Measurements from ENCODE around the gene FOXN3.

- TF ChIP-seq CTCF (conservative IDR thresholded peaks at IDR 0.05; ENCODE audit: low read depth in 2 of 2), result no peak
- TF ChIP-seq JUNB (IDR thresholded peaks at IDR 0.05; ENCODE audit: unreplicated experiment), result no peak
- no peak for TF ChIP-seq POLR2AphosphoS5 (IDR thresholded peaks at IDR 0.05; ENCODE audit: low read depth)
- TF ChIP-seq EZH2 (IDR thresholded peaks at IDR 0.05; ENCODE audit: low read depth, unreplicated experiment), result no peak
- no peak for TF ChIP-seq EZH2phosphoT487 (IDR thresholded peaks at IDR 0.05; ENCODE audit: unreplicated experiment)
- no peak for TF ChIP-seq NANOG (IDR thresholded peaks at IDR 0.05; ENCODE audit: borderline replicate concordance)
- no peak for TF ChIP-seq REST (IDR thresholded peaks at IDR 0.05; ENCODE audit: unreplicated experiment)
- TF ChIP-seq ZNF331 (CRISPR knock-in tag; IDR thresholded peaks at IDR 0.05; ENCODE audit: low read depth), result no peak
- no peak for TF ChIP-seq ZNF462 (CRISPR knock-in tag; IDR thresholded peaks at IDR 0.05)
- no peak for TF ChIP-seq CREB1 (CRISPR knock-in tag; IDR thresholded peaks at IDR 0.05; ENCODE audit: low read depth)
Observed at GRCh38 chr14:89197623-89198022, 219.4 kb downstream of the FOXN3 start.

Data from GM23338 (cell line).